ENCODE data around the gene NUDC. TPM values are rescaled to one million over a fixed set of nuclear protein-coding genes. Genes with fewer than 3 reads are reported as not detected.
A peak's percentile ranks its signal among the peaks of the same experiment; 100 is the strongest.

Gene NUDC
- total RNA-seq, 1 donor from 2014 or later: 49.6 TPM

DNA sequence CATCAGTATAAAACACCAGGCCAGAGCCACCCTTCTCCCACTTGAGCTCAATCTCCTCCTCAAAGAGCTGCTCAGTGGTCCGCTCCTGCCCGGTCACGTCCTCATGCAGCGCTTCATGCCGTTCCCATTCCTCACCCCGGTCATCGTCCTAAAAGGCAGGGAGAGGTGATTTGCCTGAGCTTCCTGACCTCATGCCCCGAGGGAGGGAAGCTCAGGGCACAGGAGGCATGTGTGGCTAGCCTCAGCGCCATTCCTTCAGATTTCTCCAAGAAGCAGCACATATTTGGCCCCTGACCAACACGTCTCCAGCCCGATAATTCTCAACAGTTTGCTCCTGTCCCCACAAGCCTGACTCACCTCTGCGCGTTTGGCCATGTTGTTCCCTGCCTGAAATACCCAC, 27.3 kb upstream of the NUDC start:
- Histone ChIP-seq H3K27ac (no peak overlapping the region), H3K36me3 (peaks cover 65% of the 10 kb centered on the region), H3K9me3 (no peaks in the 10 kb centered on the region), H3K27me3 (no peaks in the 10 kb centered on the region), H3K4me1 (peaks cover 6% of the 10 kb centered on the region), H3K4me3 (no peak overlapping the region)
- DNase-seq (no peak), ATAC-seq (no peak)
- intact Hi-C loops (cut with DNase I): no loop called here
- TF ChIP-seq, protein P1, sequence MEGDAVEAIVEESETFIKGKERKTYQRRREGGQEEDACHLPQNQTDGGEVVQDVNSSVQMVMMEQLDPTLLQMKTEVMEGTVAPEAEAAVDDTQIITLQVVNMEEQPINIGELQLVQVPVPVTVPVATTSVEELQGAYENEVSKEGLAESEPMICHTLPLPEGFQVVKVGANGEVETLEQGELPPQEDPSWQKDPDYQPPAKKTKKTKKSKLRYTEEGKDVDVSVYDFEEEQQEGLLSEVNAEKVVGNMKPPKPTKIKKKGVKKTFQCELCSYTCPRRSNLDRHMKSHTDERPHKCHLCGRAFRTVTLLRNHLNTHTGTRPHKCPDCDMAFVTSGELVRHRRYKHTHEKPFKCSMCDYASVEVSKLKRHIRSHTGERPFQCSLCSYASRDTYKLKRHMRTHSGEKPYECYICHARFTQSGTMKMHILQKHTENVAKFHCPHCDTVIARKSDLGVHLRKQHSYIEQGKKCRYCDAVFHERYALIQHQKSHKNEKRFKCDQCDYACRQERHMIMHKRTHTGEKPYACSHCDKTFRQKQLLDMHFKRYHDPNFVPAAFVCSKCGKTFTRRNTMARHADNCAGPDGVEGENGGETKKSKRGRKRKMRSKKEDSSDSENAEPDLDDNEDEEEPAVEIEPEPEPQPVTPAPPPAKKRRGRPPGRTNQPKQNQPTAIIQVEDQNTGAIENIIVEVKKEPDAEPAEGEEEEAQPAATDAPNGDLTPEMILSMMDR (IDR thresholded peaks at IDR 0.05): no peak

DNA sequence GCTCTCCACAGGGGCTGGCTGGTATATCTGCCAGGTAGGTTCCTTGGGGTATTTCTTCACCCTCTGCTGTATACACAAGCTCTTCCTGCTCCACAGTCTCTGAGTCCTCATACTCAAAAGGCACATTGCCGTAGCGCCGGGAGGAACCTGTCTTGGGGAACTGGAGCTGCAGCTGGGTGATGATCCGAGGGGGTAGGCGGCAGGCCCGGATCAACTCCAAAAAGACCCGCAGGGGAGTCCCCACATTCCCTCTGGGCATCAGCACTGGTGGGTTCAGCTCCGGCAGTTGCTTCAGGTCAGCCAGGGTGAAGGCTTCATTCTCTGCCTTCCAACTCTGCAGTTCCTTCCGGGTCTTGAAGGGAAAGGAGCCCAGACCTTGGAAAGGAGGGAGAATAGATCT, 24.2 kb upstream of the NUDC start:
- peaks cover 58% of the 10 kb centered on the region for H3K36me3 ChIP-seq
- peaks cover 12% of the 10 kb centered on the region for H3K4me1 ChIP-seq
- intact Hi-C loops (cut with DNase I): no loop called here
- DNase-seq: no peak
- H3K27me3 ChIP-seq: no peaks in the 10 kb centered on the region
- no peaks in the 10 kb centered on the region for H3K9me3 ChIP-seq
- ATAC-seq: no peak
- TF ChIP-seq, protein P1 (IDR thresholded peaks at IDR 0.05): no peak
- no peak overlapping the region for H3K4me3 ChIP-seq
- no peak overlapping the region for H3K27ac ChIP-seq

DNA sequence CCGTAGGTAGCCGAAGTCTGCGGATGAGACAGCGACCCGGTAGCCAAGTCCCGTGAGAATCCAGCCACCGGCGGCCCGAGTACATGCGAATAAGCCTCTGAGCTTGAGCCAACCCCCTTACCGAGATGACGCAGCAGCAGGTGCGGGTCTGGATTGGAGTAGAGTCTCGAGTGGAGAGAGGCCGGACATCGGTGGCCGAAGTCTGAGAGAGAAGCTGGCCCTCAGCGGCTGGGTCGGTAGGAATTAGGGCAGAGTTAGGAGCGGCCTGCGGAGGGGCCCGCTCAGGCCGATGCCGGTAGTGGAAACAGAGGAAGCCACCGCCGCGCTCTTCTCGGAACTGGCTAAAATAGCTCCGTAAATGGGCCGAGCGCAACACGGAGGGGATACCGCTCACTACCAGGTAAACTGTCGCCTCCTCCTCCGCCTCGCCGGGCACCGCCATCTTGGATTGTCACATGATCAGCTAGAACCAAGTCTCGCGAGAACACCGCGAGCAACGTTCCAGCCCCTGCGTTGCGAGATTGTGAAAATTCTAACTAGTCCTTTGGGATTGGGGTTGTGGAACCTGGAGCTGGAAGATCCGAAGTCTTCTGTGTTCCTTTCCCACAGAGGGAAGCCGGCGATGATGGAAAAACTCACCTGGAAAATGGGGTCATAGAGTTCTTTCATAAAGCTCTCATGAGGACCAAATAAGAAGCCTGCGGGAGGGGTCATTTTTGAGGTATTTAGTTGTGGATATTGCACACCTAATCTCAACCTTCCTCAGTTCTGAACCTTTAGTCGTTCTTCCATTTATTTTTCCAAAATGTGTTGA, 21.3 kb upstream of the NUDC start, which contains the start of gene GPATCH3:
TSS of gene GPATCH3 (minus strand) at position 467 of the 814 bp plus-strand sequence. CDS start at position 442, 25 bp downstream.
- ATAC-seq (peak; percentile 94), DNase-seq (peak; percentile 94)
- Histone ChIP-seq H3K4me1 (peaks cover 12% of the 10 kb centered on the region), H3K4me3 (peak within 1 kb of the TSS; percentile 99), H3K9me3 (no peaks in the 10 kb centered on the region), H3K27me3 (no peaks in the 10 kb centered on the region), H3K36me3 (peaks cover 29% of the 10 kb centered on the region), H3K27ac (peak within 1 kb of the TSS; percentile 88)
- intact Hi-C loops (cut with DNase I): no loop called here
- TF ChIP-seq, protein P1 (IDR thresholded peaks at IDR 0.05): no peak

DNA sequence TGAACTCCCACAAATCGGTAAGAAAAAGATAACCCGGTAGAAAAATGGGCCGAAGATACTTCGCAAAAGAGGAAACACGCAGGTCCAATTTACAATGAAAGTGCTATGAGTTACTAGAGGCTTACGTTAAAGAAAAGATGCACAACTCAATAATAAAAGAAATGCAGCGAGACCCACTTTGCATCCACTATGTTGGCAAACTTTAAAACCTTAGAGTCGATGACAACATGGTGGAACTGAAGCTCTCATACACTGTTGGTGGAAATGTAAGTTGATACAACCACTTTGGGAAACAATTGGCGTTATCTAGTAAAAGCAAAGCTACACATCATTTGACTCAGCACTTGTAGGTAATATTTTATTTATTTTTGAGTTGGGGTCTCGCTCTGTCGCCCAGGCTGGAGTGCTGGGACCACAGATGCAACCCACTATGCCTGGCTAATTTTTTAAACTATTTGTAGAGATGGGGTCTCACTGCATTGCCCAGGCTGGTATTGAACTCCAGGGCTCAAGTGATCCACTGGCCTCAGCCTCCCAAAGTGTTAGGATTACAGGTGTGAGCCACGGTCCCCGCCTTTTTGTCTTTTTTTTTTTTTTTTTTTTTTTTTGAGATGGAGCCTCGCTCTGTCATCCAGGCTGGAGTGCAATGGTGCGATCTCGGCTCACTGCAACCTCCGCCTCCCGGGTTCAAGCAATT, 20.6 kb upstream of the NUDC start:
- DNase-seq (no peak), ATAC-seq (no peak)
- TF ChIP-seq, protein P1 (IDR thresholded peaks at IDR 0.05): no peak
- H3K4me3 ChIP-seq: peak overlapping the region; percentile 99
- intact Hi-C loops (cut with DNase I): no loop called here
- peak overlapping the region; percentile 88 for H3K27ac ChIP-seq
- H3K27me3 ChIP-seq: no peaks in the 10 kb centered on the region
- no peaks in the 10 kb centered on the region for H3K9me3 ChIP-seq
- H3K4me1 ChIP-seq: peaks cover 12% of the 10 kb centered on the region
- peaks cover 22% of the 10 kb centered on the region for H3K36me3 ChIP-seq

DNA sequence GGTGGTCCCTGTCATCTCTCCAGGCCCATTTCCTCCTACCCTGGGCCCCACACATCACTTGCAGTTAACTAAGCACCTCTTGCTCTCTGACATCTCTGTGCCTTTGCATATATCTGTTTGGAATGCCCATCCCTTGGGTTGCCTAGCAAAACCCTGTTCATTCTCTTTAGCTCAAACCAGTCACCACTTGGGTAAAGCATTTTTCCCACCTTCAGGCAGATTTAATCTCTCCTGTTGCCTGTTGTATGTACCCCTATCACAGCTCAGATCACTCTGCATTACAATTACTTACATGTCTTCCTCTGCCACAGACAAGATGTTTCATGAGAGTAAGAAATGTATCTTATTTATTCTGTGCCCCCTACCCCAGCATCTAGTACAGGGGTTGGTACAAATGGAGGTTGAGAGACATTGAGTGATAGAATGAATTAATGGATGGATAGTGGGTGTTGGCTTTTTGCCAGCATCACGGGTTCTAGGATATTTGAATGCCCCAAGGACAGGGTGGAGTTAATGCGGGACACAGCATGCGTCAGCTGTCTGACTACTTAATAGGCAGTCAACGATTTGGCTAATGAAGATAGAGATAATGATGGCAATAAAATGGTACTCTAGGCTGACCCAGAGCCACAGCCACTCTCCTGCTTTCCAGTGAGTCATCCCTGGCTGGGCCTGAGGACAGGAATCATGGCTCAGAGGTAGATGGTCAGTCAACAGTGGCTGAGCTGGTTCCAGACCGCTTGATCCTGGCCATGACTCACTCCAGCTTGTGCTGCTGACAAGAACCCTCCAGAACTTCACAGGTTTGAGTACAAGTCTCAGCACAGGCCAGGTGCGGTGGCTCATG, 14.2 kb upstream of the NUDC start:
- Histone ChIP-seq H3K4me1 (peaks cover 4% of the 10 kb centered on the region), H3K9me3 (no peaks in the 10 kb centered on the region), H3K27me3 (no peaks in the 10 kb centered on the region), H3K4me3 (no peak overlapping the region), H3K27ac (no peak overlapping the region), H3K36me3 (no peaks in the 10 kb centered on the region)
- intact Hi-C loops (cut with DNase I): no loop called here
- ATAC-seq (peak; percentile 78), DNase-seq (no peak)
- TF ChIP-seq, protein P1 (IDR thresholded peaks at IDR 0.05): no peak
